Measurements from ENCODE around the gene MPG.
"Not testable (repeated sequence)": the region's sequence is repeated elsewhere in the genome, so short reads cannot be mapped to it uniquely, and the experiment has no call there.

The MPG gene, protein sequence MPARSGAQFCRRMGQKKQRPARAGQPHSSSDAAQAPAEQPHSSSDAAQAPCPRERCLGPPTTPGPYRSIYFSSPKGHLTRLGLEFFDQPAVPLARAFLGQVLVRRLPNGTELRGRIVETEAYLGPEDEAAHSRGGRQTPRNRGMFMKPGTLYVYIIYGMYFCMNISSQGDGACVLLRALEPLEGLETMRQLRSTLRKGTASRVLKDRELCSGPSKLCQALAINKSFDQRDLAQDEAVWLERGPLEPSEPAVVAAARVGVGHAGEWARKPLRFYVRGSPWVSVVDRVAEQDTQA

DNA sequence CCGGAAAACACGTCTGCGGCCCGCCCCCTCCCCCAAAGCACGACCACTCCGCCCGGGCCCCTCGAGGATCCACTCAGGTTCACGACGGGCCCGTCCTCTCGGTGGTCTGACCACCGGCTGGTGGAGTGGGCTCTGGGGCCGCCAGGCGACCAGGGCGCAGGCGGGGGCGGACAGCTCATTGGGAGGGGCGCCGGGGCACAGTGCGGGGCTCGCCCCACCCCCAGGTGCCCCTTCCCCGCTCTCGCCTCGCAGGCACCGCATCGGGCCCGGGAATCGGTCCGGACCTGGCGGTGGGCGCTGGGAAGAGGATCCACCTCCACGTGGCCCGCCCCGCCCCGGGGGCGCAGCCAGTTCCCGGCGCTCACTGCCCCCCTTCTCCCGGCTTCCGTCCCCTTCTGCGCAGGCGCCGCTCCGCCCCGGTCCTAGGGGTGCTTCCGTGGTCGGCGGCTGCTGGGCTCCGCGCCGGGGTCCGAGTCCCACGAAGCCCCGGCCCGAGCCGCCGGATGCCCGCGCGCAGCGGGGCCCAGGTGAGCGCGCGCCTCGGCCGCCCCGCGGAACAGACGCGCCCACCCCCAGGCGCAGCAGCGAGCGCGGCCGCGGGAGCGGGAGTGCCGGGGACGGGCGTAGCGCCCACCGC lies at the start of gene MPG:
MPG (plus strand) TSS at position 419 of the 637 bp plus-strand sequence; CDS start at position 504, 85 bp downstream.
- peak within 1 kb of the TSS; percentile 68 for H3K4me3 ChIP-seq (ENCODE audit: low read length)
- H3K9me3 ChIP-seq (ENCODE audit: low read length) = no peaks in the 10 kb centered on the region
- H3K36me3 ChIP-seq (ENCODE audit: insufficient read depth, low read length) = peaks cover 13% of the 10 kb centered on the region
- H3K27me3 ChIP-seq (ENCODE audit: insufficient read depth, low read length) = no peaks in the 10 kb centered on the region
- peak within 1 kb of the TSS; percentile 91 for H2AFZ ChIP-seq (ENCODE audit: low read depth, low read length)
- H3K4me1 ChIP-seq (ENCODE audit: insufficient read depth, low read length) = peaks cover 47% of the 10 kb centered on the region

GRCh38 chr16:30627-31026 lies 47.4 kb upstream of the MPG start:
- not testable (repeated sequence) for H3K4me3 ChIP-seq (ENCODE audit: low read length); H3K4me1 ChIP-seq (ENCODE audit: insufficient read depth, low read length); H3K27me3 ChIP-seq (ENCODE audit: insufficient read depth, low read length); H2AFZ ChIP-seq (ENCODE audit: low read depth, low read length); H3K9me3 ChIP-seq (ENCODE audit: low read length); H3K36me3 ChIP-seq (ENCODE audit: insufficient read depth, low read length)

DNA sequence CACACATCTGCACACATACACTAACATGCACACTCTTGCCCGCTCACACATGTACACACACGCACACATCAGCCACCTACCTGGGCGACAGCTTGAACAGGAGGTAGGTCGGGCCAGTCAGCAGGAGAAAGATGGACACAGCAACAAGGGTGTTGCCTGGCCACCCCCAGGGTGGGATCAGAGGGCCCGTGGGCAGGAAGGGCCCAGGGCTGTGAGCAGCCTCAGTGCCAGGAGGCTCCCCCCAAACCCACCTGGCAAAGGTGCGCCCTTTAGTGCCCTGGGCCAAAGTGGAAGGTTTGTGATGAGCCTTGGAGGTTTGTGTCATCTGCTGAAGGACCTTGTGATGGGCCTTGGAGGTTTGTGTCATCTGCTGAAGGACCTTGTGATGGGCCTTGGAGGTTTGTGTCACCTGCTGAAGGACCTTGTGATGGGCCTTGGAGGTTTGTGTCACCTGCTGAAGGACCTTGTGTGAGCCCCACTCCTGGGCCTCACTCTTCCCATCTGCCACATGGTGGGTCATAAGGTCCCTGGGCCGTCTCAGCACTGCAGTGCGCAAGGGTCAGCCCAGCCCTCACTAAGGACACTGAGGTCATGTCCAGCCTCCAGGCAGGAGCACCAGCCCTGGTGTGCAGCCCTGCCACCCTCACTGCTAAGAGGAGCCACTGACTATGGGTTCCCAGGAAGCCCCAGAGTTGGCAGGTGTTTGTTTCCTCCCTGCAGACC lies 44.7 kb upstream of the MPG start:
- not testable (repeated sequence) for H3K36me3 ChIP-seq (ENCODE audit: insufficient read depth, low read length); H2AFZ ChIP-seq (ENCODE audit: low read depth, low read length); H3K9me3 ChIP-seq (ENCODE audit: low read length); H3K4me1 ChIP-seq (ENCODE audit: insufficient read depth, low read length); H3K4me3 ChIP-seq (ENCODE audit: low read length); H3K27me3 ChIP-seq (ENCODE audit: insufficient read depth, low read length)

GRCh38 chr16:33877-34647 lies 44.0 kb upstream of the MPG start:
- H2AFZ ChIP-seq (ENCODE audit: low read depth, low read length) = no peak overlapping the region
- H3K9me3 ChIP-seq (ENCODE audit: low read length) = no peaks in the 10 kb centered on the region
- H3K27me3 ChIP-seq (ENCODE audit: insufficient read depth, low read length) = no peaks in the 10 kb centered on the region
- H3K4me1 ChIP-seq (ENCODE audit: insufficient read depth, low read length) = peaks cover 5% of the 10 kb centered on the region
- H3K36me3 ChIP-seq (ENCODE audit: insufficient read depth, low read length) = no peaks in the 10 kb centered on the region
- H3K4me3 ChIP-seq (ENCODE audit: low read length) = no peak overlapping the region

DNA sequence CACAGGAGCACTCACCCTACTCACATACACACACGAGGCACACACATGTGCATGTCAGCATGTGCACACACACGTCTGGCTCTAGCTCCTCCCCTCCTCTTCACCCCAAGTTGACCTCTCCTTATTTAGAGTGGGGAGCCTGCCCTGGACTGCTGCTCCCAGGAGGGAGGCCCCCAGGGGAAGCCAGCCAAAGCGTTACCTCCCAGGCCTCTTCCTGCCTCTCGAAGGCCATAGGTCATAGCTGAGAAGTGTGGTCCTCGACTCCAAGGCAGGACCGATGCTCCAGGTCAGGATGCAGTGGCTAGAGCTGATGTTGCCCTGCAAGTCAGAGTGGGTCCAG lies 43.4 kb upstream of the MPG start:
- Histone ChIP-seq H3K4me1 (ENCODE audit: insufficient read depth, low read length) (peaks cover 5% of the 10 kb centered on the region), H2AFZ (ENCODE audit: low read depth, low read length) (no peak overlapping the region), H3K4me3 (ENCODE audit: low read length) (no peak overlapping the region), H3K27me3 (ENCODE audit: insufficient read depth, low read length) (no peaks in the 10 kb centered on the region), H3K9me3 (ENCODE audit: low read length) (no peaks in the 10 kb centered on the region), H3K36me3 (ENCODE audit: insufficient read depth, low read length) (no peaks in the 10 kb centered on the region)

DNA sequence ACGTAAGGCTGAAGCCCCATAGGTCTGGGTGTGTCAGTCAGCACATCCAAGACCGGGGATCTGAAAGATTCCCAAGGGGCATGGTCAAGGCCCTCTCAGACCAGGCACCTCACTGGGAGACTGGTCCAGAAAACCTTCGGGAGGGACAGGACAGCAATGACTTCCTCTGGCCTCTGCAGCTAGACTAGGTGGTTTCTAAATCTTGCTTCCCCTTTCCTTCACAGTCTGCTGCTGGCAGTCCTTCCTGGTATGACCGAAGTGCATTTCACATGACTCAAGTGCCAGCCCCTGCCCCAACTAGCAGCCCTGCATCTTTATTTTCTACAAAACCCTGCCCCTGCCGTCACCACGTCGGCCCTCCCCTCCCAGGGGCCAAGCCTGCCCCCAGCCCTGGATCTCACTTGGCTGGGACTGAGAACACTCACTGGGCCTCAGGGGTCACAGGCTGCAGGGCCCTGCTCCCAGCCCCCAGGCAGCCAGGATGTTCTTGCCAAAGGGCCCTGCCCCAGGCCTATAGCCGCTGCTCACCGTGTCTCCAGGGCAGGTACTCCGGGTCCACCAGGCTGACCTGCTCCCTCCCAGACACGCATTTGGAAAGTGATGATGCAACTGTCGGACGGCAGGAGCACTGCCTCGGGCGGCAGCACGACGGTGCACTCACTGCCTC lies 42.9 kb upstream of the MPG start:
- Histone ChIP-seq H3K9me3 (ENCODE audit: low read length) (no peaks in the 10 kb centered on the region), H2AFZ (ENCODE audit: low read depth, low read length) (no peak overlapping the region), H3K4me3 (ENCODE audit: low read length) (no peak overlapping the region), H3K27me3 (ENCODE audit: insufficient read depth, low read length) (no peaks in the 10 kb centered on the region), H3K36me3 (ENCODE audit: insufficient read depth, low read length) (no peaks in the 10 kb centered on the region), H3K4me1 (ENCODE audit: insufficient read depth, low read length) (peaks cover 5% of the 10 kb centered on the region)

GRCh38 chr16:35678-36305 lies 42.2 kb upstream of the MPG start:
- H3K36me3 ChIP-seq (ENCODE audit: insufficient read depth, low read length) = no peaks in the 10 kb centered on the region
- peaks cover 5% of the 10 kb centered on the region for H3K4me1 ChIP-seq (ENCODE audit: insufficient read depth, low read length)
- no peaks in the 10 kb centered on the region for H3K27me3 ChIP-seq (ENCODE audit: insufficient read depth, low read length)
- no peak overlapping the region for H2AFZ ChIP-seq (ENCODE audit: low read depth, low read length)
- H3K9me3 ChIP-seq (ENCODE audit: low read length) = no peaks in the 10 kb centered on the region
- H3K4me3 ChIP-seq (ENCODE audit: low read length) = no peak overlapping the region

DNA sequence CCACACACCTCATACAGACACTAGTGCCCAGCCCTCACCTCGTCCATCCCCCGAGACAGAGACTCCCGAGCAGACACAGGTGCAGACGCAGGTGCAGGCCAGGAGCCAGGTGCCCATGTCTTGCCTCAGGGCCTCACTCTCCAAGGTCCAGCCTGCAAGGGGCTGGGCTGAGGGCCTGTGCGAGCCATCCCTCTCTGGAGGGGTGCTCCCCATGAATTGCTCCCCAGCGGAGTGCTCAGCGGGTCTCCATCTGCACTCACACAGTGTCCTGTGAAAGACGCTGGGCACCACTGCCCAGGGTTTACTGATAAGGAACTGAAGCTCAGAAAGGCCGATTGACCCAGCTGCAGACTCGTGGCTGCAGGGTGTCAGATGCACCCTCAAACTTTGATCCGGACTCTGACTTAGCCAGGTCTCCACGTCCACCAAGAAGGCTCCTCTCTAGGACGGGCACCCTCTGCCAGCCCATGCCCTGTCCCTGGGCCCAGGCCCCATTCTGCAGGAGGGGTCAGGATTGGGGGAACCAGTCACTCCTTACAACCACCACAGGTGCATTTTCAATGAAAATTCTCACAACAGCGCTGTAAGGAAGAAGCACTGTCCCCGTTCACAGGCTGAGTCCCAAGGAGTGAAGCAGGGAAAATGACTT lies 41.6 kb upstream of the MPG start:
- no peaks in the 10 kb centered on the region for H3K9me3 ChIP-seq (ENCODE audit: low read length)
- no peak overlapping the region for H3K4me3 ChIP-seq (ENCODE audit: low read length)
- H2AFZ ChIP-seq (ENCODE audit: low read depth, low read length) = no peak overlapping the region
- H3K36me3 ChIP-seq (ENCODE audit: insufficient read depth, low read length) = no peaks in the 10 kb centered on the region
- H3K27me3 ChIP-seq (ENCODE audit: insufficient read depth, low read length) = no peaks in the 10 kb centered on the region
- peaks cover 5% of the 10 kb centered on the region for H3K4me1 ChIP-seq (ENCODE audit: insufficient read depth, low read length)

DNA sequence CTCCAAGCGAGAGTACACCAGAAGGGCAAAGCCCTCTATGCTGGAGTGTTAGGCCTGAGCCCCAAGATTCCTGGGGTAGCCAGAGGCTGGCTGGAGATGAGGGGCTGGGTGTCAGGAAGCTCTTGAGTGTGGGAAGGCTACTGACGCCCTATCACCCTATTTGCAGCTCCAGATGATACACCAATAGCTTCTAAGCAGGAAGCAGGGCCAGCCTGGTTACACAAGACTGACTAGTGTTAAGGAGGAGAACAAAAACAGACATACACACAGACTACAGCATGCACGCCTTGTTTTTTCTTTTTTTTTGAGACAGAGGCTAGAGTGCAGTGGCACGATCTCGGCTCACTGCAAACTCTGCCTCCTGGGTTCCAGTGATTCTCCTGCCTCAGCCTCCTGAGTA lies 40.5 kb upstream of the MPG start:
- H2AFZ ChIP-seq (ENCODE audit: low read depth, low read length) = no peak overlapping the region
- peaks cover 6% of the 10 kb centered on the region for H3K9me3 ChIP-seq (ENCODE audit: low read length)
- peaks cover 5% of the 10 kb centered on the region for H3K4me1 ChIP-seq (ENCODE audit: insufficient read depth, low read length)
- H3K4me3 ChIP-seq (ENCODE audit: low read length) = no peak overlapping the region
- H3K27me3 ChIP-seq (ENCODE audit: insufficient read depth, low read length) = no peaks in the 10 kb centered on the region
- peaks cover 8% of the 10 kb centered on the region for H3K36me3 ChIP-seq (ENCODE audit: insufficient read depth, low read length)

DNA sequence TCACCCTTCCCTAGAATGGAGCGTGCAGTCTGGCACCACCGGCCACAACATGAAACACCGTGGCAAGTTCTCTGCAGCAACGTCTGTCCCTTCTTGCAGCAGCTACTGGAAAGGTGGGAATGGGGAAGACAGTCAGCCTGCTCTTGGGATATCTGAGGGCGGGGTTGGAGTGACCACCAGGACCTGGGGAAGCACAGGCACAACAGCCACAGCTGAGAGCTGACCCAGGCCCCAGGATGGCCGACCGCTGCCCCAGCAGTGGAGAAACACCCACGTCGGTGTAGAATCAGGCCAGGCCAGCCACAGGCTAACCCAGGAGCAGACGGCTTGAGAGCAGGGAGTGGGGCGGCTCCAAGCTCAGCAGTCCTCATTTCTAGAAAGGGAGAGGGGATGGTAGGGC lies 39.8 kb upstream of the MPG start:
- H3K9me3 ChIP-seq (ENCODE audit: low read length); H3K36me3 ChIP-seq (ENCODE audit: insufficient read depth, low read length); H3K4me3 ChIP-seq (ENCODE audit: low read length); H3K4me1 ChIP-seq (ENCODE audit: insufficient read depth, low read length); H2AFZ ChIP-seq (ENCODE audit: low read depth, low read length); H3K27me3 ChIP-seq (ENCODE audit: insufficient read depth, low read length): not testable (repeated sequence)

DNA sequence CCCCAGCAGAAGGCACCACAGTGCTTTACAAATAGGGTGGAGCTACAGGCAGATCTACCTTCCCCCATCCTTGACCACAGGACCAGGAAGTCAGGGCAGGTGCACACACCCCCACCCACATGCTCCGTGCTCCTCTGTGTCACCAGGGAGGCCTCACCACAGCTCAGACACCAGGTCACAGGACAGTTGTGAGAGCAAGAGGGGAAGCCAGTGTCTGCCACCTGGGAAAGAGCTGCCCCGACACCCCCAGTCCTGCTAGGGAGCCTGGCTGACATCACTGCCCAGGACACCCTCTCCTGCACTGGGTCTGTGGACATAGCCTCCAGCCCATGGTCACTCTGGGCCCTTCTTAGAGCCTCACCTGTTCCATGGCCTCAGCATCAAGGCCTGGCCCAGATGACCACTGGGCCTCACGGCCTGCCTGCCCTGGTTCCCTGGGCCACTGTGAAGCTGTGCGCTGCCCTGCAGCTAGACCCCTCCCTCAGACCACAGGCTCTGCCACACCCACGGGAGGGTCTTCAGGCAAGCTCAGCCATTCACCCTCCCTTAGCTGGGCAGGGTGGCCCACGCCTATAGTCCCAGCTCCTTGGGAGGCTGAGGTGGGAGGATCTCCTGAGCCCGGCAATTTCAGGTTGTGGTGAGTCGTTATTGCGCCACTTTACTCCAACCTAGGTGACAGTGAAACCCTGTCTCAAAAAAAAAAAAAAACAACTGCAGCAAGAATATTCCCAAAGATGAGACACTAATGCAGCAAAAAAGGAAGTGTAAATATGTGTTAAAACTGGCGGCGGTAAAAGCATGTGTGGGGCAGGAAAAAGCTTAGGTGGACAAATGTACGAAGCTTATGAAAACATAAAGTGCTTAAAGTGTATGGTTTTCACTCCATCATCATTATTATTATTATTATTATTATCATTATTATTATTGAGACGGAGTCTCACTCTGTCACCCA lies 38.8 kb upstream of the MPG start:
- Histone ChIP-seq H3K9me3 (ENCODE audit: low read length) (peaks cover 6% of the 10 kb centered on the region), H3K27me3 (ENCODE audit: insufficient read depth, low read length) (no peaks in the 10 kb centered on the region), H3K36me3 (ENCODE audit: insufficient read depth, low read length) (peaks cover 13% of the 10 kb centered on the region), H3K4me3 (ENCODE audit: low read length) (no peak overlapping the region), H2AFZ (ENCODE audit: low read depth, low read length) (no peak overlapping the region), H3K4me1 (ENCODE audit: insufficient read depth, low read length) (peaks cover 5% of the 10 kb centered on the region)

Data from neuron (in vitro differentiated cells).